ENCODE measurements around the gene MGAT5.

Gene MGAT5

DNA sequence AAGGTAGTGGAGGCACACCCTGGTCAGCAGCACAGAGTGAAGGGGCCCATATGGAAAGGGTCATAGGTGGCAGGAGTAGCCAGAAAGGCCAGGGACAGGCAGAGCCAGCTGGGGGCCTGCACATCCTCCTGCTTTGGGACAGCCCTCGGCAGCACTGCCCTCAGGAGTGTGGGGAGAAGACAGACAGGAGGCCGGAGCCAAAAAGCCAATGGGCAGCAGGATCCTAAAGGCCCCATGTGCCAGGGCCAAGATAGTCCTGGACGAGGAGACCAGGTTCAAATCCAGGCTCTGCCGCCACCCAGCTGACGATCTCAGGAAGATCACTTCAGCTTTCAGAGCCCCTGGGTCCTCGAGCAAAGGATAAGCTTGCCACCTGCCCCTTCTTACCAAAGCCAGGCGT, 244.8 kb downstream of the MGAT5 start:
- no peak for TF ChIP-seq POLR2A (IDR thresholded peaks at IDR 0.05; ENCODE audit: low read depth, low read length)
- no peak for FAIRE-seq
- DNase-seq (ENCODE audit: insufficient read length, low spot score): no peak

- DNase-seq (ENCODE audit: insufficient read length, low spot score) (no peak), FAIRE-seq (no peak)
- no peak for TF ChIP-seq POLR2A (IDR thresholded peaks at IDR 0.05; ENCODE audit: low read depth, low read length)
Observed at GRCh38 chr2:134499307-134499926, 245.5 kb downstream of the MGAT5 start.

DNA sequence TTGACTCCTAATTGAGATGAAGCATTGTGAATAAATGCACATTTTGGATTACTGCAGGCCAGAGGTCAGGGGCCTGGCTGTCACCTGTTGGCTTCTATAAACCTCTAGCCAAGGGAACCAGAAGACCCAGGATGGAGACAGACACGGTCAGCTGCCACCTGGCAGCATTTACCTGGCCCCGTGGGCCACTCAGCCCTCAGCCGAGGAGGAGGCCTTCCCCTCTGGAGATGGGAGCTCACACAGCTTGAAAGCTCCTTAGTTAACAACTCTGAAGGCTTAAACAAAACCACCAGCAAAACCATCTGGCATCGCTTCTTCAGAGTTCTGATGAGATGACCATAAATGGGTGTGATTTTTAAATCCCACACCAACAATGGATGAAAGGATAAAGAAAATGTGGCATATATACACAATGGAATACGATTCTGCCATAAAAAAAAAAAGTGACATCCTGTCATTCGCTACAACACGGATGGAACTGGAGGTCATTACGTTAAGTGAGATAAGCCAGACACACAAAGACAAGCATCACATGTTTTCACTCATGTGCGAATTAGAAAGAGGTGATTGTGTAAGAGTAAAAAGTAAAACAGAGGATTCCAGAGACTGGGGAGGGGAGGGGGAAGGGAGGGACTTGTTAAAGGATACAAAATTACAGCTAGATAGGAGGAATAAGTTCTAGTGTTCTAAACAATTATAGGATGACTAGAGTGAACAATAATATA, 246.5 kb downstream of the MGAT5 start:
- DNase-seq (ENCODE audit: insufficient read length, low spot score) (no peak), FAIRE-seq (no peak)
- TF ChIP-seq POLR2A (IDR thresholded peaks at IDR 0.05; ENCODE audit: low read depth, low read length): no peak

DNA sequence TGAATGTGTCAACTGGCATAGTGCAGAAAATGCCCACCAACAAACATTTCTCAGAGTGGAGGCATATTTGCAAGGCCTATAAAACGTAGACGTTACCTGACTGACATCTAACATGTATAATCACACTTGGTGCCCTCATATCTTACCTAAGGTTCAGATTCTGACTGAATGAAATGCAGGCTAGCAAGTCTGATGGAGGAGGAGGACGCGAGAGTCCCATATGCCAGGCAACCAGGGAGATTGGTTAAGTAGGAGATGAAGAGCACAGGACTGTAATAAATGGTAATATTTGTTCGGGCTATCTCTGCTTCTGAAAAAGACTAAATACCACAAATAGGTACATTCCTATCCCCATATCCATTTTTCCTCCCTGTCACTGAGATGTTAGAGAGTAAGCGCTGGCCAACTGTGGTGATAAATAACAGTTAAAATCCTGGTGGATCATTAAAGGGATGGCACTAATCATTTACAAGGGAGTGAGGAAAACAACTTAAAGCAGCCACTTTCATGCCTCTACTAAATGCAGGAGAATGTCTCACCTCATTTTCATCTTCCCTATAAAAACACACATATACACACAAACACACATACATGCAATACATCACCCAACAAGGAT, 247.7 kb downstream of the MGAT5 start:
- no peak for TF ChIP-seq POLR2A (IDR thresholded peaks at IDR 0.05; ENCODE audit: low read depth, low read length)
- FAIRE-seq: no peak
- no peak for DNase-seq (ENCODE audit: insufficient read length, low spot score)

DNA sequence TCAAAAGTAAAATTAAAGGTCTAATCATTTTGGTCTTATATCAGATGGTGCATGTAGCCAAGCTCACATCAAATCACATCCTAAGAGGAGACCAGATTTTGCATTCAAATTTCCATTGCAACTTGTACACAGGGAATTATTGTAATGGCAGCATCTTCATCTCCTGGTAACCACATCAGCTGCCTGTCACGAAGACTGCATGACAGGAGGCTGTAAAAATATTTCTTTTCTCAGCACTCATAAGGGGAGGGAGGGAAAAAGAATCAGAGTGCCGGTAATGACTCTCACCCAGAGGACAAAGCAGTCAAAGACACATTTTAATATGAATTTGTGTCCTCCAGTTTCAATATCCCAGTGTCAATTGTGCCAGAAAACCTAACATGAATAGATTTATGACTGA, 248.2 kb downstream of the MGAT5 start:
- FAIRE-seq: no peak
- DNase-seq (ENCODE audit: insufficient read length, low spot score): no peak
- TF ChIP-seq POLR2A (IDR thresholded peaks at IDR 0.05; ENCODE audit: low read depth, low read length): no peak
